ENCODE results near the gene PRDM16.

DNA sequence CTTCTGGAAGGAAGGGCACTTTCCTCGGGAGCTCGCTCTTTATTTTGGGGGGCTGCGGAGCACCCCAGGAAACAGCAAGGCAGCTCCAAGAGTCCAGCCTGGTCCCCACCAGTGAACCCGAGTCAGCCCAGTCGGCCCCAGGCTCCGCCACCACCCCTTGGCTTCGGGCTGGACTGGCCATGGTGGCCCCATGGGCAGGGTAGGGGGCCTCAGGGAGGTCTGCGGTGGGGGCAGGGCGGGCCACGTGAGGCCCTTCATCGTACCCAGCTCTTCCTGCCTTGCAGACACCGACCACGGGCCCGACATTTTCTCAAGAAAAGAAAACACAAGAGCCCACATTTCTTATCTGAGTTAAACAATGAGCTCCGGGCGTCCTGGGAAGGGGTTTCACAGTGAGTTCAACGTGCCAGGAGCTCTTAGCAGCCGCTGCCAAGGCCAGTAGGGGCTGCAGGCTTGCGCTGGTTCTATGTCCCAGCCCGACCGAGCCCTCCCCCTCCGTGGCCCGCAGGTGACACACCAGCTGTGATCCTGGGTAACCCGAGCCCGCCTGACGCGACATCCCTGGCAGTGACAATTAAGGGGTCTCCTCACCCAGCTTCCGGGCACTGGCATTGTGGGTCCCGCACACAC is 66.2 kb downstream of the PRDM16 start:
- TF ChIP-seq MAZ (IDR thresholded peaks at IDR 0.05; ENCODE audit: borderline replicate concordance, low read depth, low read length) (no peak), MAZ (CRISPR knock-in tag; IDR thresholded peaks at IDR 0.05; ENCODE audit: low read depth) (no peak), HDAC2 (CRISPR knock-in tag; IDR thresholded peaks at IDR 0.05) (no peak), PAF1 (CRISPR knock-in tag; IDR thresholded peaks at IDR 0.05) (no peak), RBM22 (optimal IDR thresholded peaks at IDR 0.05; ENCODE audit: low read length) (no peak), JUN (CRISPR knock-in tag; IDR thresholded peaks at IDR 0.05) (no peak), ELF1 (CRISPR knock-in tag; IDR thresholded peaks at IDR 0.05) (no peak), ZNF768 (CRISPR knock-in tag; IDR thresholded peaks at IDR 0.05) (no peak)
